ENCODE data around the gene TOX3.

- no peak for TF ChIP-seq POU2F2 (IDR thresholded peaks at IDR 0.05; ENCODE audit: low read depth, low read length)
- TF ChIP-seq TAF1 (IDR thresholded peaks at IDR 0.05; ENCODE audit: low read depth, low read length), result no peak
- TF ChIP-seq POLR2A (IDR thresholded peaks at IDR 0.05; ENCODE audit: low read depth, low read length), result no peak
Observed at GRCh38 chr16:52494145-52494544, 52.8 kb downstream of the TOX3 start.

Data from GM12891 (cell line).